SK-N-SH (cell line): ENCODE results near the gene RFNG. TPM values are rescaled to one million over a fixed set of nuclear protein-coding genes. Genes with fewer than 3 reads are reported as not detected.

Experiments
- CTCF ChIA-PET: fragments of 300-600, 350-600 bp; formaldehyde crosslinking; extraction: SDS; loops from one replicate; lab custom pipeline; 2021; lab: Yijun Ruan, JAX
- POLR2A ChIA-PET: fragments of 350-600 bp; sonication (Branson Sonifier 250); formaldehyde crosslinking; extraction: SDS; loops from one replicate; lab custom pipeline; 2020; ENCODE audit warnings: antibody characterized with exemption, inconsistent platforms; lab: Yijun Ruan, JAX
- DNase-seq: peaks from one replicate; pipeline ENCODE4 v3.0.0; 2012
- H2AFZ ChIP-seq: fragments of 200-600 bp; sonication (generic); 2 replicates; pipeline ENCODE4 v1.8.1; 2016; ENCODE audit warnings: antibody characterized with exemption, mild to moderate bottlenecking, low read depth
- H3F3A ChIP-seq: fragments of 200-600 bp; sonication (generic); replicated peaks from 2 replicates; pipeline ENCODE3; 2016; ENCODE audit warnings: antibody characterized with exemption, mild to moderate bottlenecking; ENCODE audit not compliant: insufficient read depth
- H3K27ac ChIP-seq, 2 experiments: fragments of 200-500 bp in 1 of 2; fragments of 200-600 bp in 1 of 2; sonication (Bioruptor generic) in 1 of 2; sonication (generic), shearing (Covaris generic) in 1 of 2; 2 replicates each; pipeline versions ENCODE4 v1.5.1 to v1.6.1; 2014 to 2016; ENCODE audit warnings: low read depth in 2 of 2, inconsistent platforms in 1 of 2, low read length in 1 of 2, mild to moderate bottlenecking in 1 of 2, mixed read lengths in 1 of 2
- H3K27me3 ChIP-seq: fragments of 200-600 bp; sonication (generic), shearing (Covaris generic); 2 replicates; pipeline ENCODE4 v1.6.1; 2016; ENCODE audit warnings: mixed run types; ENCODE audit not compliant: insufficient read depth
- H3K36me3 ChIP-seq, 2 experiments: fragments of 200-500 bp in 1 of 2; fragments of 200-600 bp in 1 of 2; sonication (Bioruptor generic) in 1 of 2; sonication (generic) in 1 of 2; replicated peaks in 1 of 2; 2 replicates each; pipeline versions ENCODE3 to v1.5.1; 2014 to 2016; ENCODE audit warnings: low read length in 1 of 2, mild to moderate bottlenecking in 1 of 2; ENCODE audit not compliant: insufficient read depth in 2 of 2, control insufficient read depth in 1 of 2
- H3K4me1 ChIP-seq, 2 experiments: fragments of 200-500 bp in 1 of 2; fragments of 200-600 bp in 1 of 2; sonication (Bioruptor generic) in 1 of 2; sonication (generic), shearing (Covaris generic) in 1 of 2; 2 replicates each; pipeline versions ENCODE4 v1.5.1 to v1.6.1; 2014 to 2016; ENCODE audit warnings: low read depth in 1 of 2, low read length in 1 of 2, mixed run types in 1 of 2; ENCODE audit not compliant: insufficient read depth in 2 of 2, control insufficient read depth in 1 of 2
- H3K4me2 ChIP-seq: fragments of 200-600 bp; sonication (generic), shearing (Covaris generic); 2 replicates; pipeline ENCODE4 v1.6.1; 2017; ENCODE audit warnings: mixed run types
- H3K4me3 ChIP-seq, 2 experiments: fragments of 200-500 bp in 1 of 2; fragments of 200-600 bp in 1 of 2; sonication (Bioruptor generic) in 1 of 2; sonication (generic), shearing (Covaris generic) in 1 of 2; 2 replicates each; pipeline versions ENCODE4 v1.5.1 to v1.8.1; 2014 to 2016; ENCODE audit warnings: low read depth in 2 of 2, inconsistent platforms in 1 of 2, low read length in 1 of 2, mild to moderate bottlenecking in 1 of 2, mixed read lengths in 1 of 2, moderate library complexity in 1 of 2
- H3K79me2 ChIP-seq: fragments of 200-600 bp; sonication (generic); 2 replicates; pipeline ENCODE4 v1.8.1; 2017; ENCODE audit warnings: mild to moderate bottlenecking; ENCODE audit not compliant: insufficient read depth
- H3K9ac ChIP-seq: fragments of 200-600 bp; sonication (generic); 2 replicates; pipeline ENCODE4 v1.6.1; 2017; ENCODE audit warnings: mixed run types
- H3K9me2 ChIP-seq: fragments of 200-600 bp; sonication (generic); 2 replicates; pipeline ENCODE4 v1.6.1; 2017; ENCODE audit warnings: mixed run types
- H3K9me3 ChIP-seq: fragments of 200-600 bp; sonication (generic); 2 replicates; pipeline ENCODE4 v1.6.1; 2017; ENCODE audit warnings: mixed run types, mild to moderate bottlenecking, moderate library complexity
- H4K20me1 ChIP-seq: fragments of 200-600 bp; sonication (generic); 2 replicates; pipeline ENCODE4 v1.6.1; 2017; ENCODE audit warnings: mild to moderate bottlenecking, mixed run types; ENCODE audit not compliant: insufficient read depth
- CHD2 ChIP-seq: fragments of 150-350 bp; IDR thresholded peaks from 2 replicates; pipeline ENCODE4 v1.6.1; 2018; ENCODE audit warnings: low read length; ENCODE audit not compliant: partially characterized antibody
- FOXJ3 ChIP-seq: sonication (generic); formaldehyde crosslinking; IDR thresholded peaks from 2 replicates; pipeline ENCODE4 v1.5.1; 2020; ENCODE audit warnings: mild to moderate bottlenecking, missing genetic modification reagents
- FOXM1 ChIP-seq: IDR thresholded peaks from 2 replicates; pipeline ENCODE4 v1.4.0; 2012; ENCODE audit warnings: low read depth, mild to moderate bottlenecking
- GATA2 ChIP-seq: sonication (generic); formaldehyde crosslinking; IDR thresholded peaks from 2 replicates; pipeline ENCODE4 v1.5.0; 2020; ENCODE audit warnings: mild to moderate bottlenecking, missing genetic modification reagents
- MEF2A ChIP-seq: IDR thresholded peaks from 2 replicates; pipeline ENCODE4 v1.4.0; 2012; ENCODE audit warnings: low read depth, borderline replicate concordance
- MXI1 ChIP-seq: IDR thresholded peaks from 2 replicates; pipeline ENCODE4 v1.6.1; 2012; ENCODE audit warnings: mild to moderate bottlenecking, low read depth, low read length, improper control_type of control experiment
- NFIC ChIP-seq: IDR thresholded peaks from 2 replicates; pipeline ENCODE4 v1.4.0; 2012; ENCODE audit warnings: borderline replicate concordance
- RAD21 ChIP-seq: IDR thresholded peaks from 2 replicates; pipeline ENCODE4 v1.6.1; 2012; ENCODE audit warnings: mild to moderate bottlenecking, low read length
- RCOR1 ChIP-seq: fragments of 150-350 bp; IDR thresholded peaks from 2 replicates; pipeline ENCODE4 v1.6.1; 2017; ENCODE audit warnings: antibody characterized with exemption, low read length
- RFX5 ChIP-seq: IDR thresholded peaks from 2 replicates; pipeline ENCODE4 v1.6.1; 2012; ENCODE audit warnings: mild to moderate bottlenecking, improper control_type of control experiment, low read length
- RXRA ChIP-seq: IDR thresholded peaks from 2 replicates; pipeline ENCODE4 v1.4.0; 2012; ENCODE audit warnings: low read depth, mild to moderate bottlenecking, borderline replicate concordance
- SMC3 ChIP-seq: IDR thresholded peaks from 2 replicates; pipeline ENCODE4 v1.6.1; 2012; ENCODE audit warnings: low read depth, low read length, improper control_type of control experiment
- TAF1 ChIP-seq: IDR thresholded peaks from 2 replicates; pipeline ENCODE4 v1.6.1; 2012; ENCODE audit warnings: low read depth, mild to moderate bottlenecking, low read length, moderate library complexity, borderline replicate concordance
- TEAD4 ChIP-seq: IDR thresholded peaks from 2 replicates; pipeline ENCODE4 v1.4.0; 2012; ENCODE audit warnings: mild to moderate bottlenecking, borderline replicate concordance; ENCODE audit not compliant: insufficient read depth
- WGBS: methylation state at CpG from one replicate; pipeline ENCODE4 v1.1.6; 2017; ENCODE audit warnings: low lambda C conversion rate; 5-methylcytosine and 5-hydroxymethylcytosine counted together
- polyA plus RNA-seq, 3 experiments: library from polyadenylated mRNA; depleted of rRNA; stranded (reverse); fragments of >200 nt; gene quantifications; 2 replicates each; pipeline ENCODE4 v1.2.3, GENCODE V29; 2012
- TF ChIP-seq, protein P1 (sequence below): IDR thresholded peaks from 2 replicates; pipeline ENCODE4 v1.6.1; 2012; ENCODE audit warnings: mild to moderate bottlenecking, low read depth, low read length, moderate library complexity
- TF ChIP-seq, protein P2 (sequence below): IDR thresholded peaks from 2 replicates; pipeline ENCODE4 v1.4.0; 2012; ENCODE audit warnings: low read depth, borderline replicate concordance

RFNG gene
- polyA plus RNA-seq, 1 of the 3 experiments (the other 2 are of a cell fraction): 68.6 TPM

DNA sequence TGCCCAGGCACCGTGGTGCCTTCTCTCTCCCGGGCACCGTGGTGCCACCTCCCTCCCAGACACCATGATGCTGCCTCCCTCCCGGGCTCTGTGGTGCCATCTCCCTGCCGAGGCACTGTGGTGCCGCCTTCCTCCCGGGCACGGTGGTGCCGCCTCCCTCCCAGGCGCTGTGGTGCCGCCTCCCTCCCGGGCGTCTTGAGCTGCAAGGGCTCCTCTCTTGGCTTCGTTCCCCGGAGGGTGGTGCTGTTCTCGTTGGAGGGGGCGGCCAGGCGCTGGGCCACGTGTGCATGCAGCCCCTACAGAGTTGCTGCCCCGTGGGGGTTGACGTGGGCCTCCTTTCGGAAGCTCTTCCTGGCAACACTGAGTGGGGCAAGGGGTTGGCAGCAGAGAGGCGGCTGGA, 37.2 kb downstream of the RFNG start:
- CTCF ChIA-PET: interaction anchor here (1.1 to 35.7 kb wide), 5 partner anchors 16 to 145 kb away, joined by 3 to 1216 read pairs (median 8); partner anchors contain the start of genes DCXR, NOTUM and RAC3
- H3K27ac ChIP-seq: no peak overlapping the region; a peak in 1 of 4 replicates
- H3F3A ChIP-seq: peaks cover 12% of the 10 kb centered on the region
- peaks cover 7 to 23% of the 10 kb centered on the region in 2 experiments for H3K36me3 ChIP-seq
- no peak overlapping the region for H3K4me3 ChIP-seq
- POLR2A ChIA-PET: no interaction called here
- H3K9ac ChIP-seq: no peak overlapping the region
- H3K9me2 ChIP-seq: no peaks in the 10 kb centered on the region
- H3K4me2 ChIP-seq: no peak overlapping the region
- H2AFZ ChIP-seq: no peak overlapping the region
- no peaks in the 10 kb centered on the region for H3K27me3 ChIP-seq
- H3K79me2 ChIP-seq: peaks cover 6% of the 10 kb centered on the region; the same call in 1 of the 2 replicates
- peak; percentile 44 for DNase-seq
- peaks cover 0 to 21% of the 10 kb centered on the region in 2 experiments; a peak in 1 of 4 replicates for H3K4me1 ChIP-seq
- no peaks in the 10 kb centered on the region for H4K20me1 ChIP-seq
- H3K9me3 ChIP-seq: no peaks in the 10 kb centered on the region
- WGBS: 81% methylated on average over 21 of the region's 23 CpGs
- TF ChIP-seq NFIC (no peak), MXI1 (no peak), RCOR1 (no peak)

DNA sequence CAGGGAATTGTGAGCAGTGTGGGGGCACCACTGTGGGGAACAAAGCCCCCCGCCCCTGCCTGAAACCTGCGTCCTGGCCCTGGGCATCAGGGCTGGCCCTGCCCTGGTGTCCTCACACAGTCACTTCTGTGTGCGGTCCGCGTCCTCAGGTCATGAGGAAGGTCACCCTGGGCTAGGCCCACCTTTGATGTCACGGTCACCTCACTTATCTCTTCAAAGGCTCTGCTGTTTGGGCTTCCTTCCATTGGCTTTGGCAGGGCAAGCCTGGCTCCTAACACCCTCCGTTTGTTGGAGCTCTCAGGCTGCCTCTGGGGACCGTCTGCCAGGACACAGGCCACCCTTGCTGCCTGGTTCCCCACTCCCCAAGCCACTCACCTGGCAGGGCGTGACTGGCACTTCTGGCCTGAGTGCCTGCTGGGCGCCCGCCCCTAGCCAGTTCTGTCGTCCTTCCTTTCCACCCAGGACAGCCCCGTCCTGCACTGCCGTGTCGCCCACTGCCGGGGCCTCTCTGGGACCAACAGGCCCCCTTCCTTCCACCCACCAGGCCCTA, 37.8 kb downstream of the RFNG start:
- TF ChIP-seq, protein P1, sequence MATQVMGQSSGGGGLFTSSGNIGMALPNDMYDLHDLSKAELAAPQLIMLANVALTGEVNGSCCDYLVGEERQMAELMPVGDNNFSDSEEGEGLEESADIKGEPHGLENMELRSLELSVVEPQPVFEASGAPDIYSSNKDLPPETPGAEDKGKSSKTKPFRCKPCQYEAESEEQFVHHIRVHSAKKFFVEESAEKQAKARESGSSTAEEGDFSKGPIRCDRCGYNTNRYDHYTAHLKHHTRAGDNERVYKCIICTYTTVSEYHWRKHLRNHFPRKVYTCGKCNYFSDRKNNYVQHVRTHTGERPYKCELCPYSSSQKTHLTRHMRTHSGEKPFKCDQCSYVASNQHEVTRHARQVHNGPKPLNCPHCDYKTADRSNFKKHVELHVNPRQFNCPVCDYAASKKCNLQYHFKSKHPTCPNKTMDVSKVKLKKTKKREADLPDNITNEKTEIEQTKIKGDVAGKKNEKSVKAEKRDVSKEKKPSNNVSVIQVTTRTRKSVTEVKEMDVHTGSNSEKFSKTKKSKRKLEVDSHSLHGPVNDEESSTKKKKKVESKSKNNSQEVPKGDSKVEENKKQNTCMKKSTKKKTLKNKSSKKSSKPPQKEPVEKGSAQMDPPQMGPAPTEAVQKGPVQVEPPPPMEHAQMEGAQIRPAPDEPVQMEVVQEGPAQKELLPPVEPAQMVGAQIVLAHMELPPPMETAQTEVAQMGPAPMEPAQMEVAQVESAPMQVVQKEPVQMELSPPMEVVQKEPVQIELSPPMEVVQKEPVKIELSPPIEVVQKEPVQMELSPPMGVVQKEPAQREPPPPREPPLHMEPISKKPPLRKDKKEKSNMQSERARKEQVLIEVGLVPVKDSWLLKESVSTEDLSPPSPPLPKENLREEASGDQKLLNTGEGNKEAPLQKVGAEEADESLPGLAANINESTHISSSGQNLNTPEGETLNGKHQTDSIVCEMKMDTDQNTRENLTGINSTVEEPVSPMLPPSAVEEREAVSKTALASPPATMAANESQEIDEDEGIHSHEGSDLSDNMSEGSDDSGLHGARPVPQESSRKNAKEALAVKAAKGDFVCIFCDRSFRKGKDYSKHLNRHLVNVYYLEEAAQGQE: no peak
- TF ChIP-seq CHD2 (no peak), FOXJ3 (CRISPR knock-in tag) (no peak), RAD21 (no peak), TEAD4 (no peak), FOXM1 (no peak), RXRA (no peak), TAF1 (no peak), MEF2A (no peak), SMC3 (no peak), NFIC (no peak), RFX5 (no peak), RCOR1 (no peak), GATA2 (CRISPR knock-in tag) (no peak)
- TF ChIP-seq, protein P2, sequence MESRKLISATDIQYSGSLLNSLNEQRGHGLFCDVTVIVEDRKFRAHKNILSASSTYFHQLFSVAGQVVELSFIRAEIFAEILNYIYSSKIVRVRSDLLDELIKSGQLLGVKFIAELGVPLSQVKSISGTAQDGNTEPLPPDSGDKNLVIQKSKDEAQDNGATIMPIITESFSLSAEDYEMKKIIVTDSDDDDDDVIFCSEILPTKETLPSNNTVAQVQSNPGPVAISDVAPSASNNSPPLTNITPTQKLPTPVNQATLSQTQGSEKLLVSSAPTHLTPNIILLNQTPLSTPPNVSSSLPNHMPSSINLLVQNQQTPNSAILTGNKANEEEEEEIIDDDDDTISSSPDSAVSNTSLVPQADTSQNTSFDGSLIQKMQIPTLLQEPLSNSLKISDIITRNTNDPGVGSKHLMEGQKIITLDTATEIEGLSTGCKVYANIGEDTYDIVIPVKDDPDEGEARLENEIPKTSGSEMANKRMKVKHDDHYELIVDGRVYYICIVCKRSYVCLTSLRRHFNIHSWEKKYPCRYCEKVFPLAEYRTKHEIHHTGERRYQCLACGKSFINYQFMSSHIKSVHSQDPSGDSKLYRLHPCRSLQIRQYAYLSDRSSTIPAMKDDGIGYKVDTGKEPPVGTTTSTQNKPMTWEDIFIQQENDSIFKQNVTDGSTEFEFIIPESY: no peak
- H3F3A ChIP-seq: peaks cover 12% of the 10 kb centered on the region
- peaks cover 6 to 17% of the 10 kb centered on the region in 2 experiments for H3K36me3 ChIP-seq
- no peaks in the 10 kb centered on the region for H3K9me2 ChIP-seq
- H3K27ac ChIP-seq: peak overlapping the region in 1 of 2 experiments; percentile 82; a peak in 2 of 4 replicates
- H2AFZ ChIP-seq: no peak overlapping the region
- H3K4me3 ChIP-seq: no peak overlapping the region
- no peaks in the 10 kb centered on the region for H3K9me3 ChIP-seq
- ChIA-PET POLR2A (interaction anchor here (1.0 kb wide), 1 partner anchor 35 kb away, joined by 4 read pairs; no protein-coding TSS in a partner anchor), CTCF (interaction anchor here (1.0 to 35.7 kb wide), 8 partner anchors 8 to 86 kb away, joined by 3 to 1216 read pairs (median 8); partner anchors contain the start of genes CENPX, DCXR, LRRC45 and MAFG)
- WGBS: 99% methylated on average over 14 of the region's 16 CpGs
- H3K9ac ChIP-seq: no peak overlapping the region
- no peaks in the 10 kb centered on the region for H4K20me1 ChIP-seq
- no peak overlapping the region for H3K4me2 ChIP-seq
- H3K79me2 ChIP-seq: peaks cover 6% of the 10 kb centered on the region; the same call in 1 of the 2 replicates
- peaks cover 0 to 21% of the 10 kb centered on the region in 2 experiments; a peak in 1 of 4 replicates for H3K4me1 ChIP-seq
- H3K27me3 ChIP-seq: no peaks in the 10 kb centered on the region
- DNase-seq: no peak
